ENCODE results near the gene OR10Z1. TPM values are rescaled to one million over a fixed set of nuclear protein-coding genes. Genes with fewer than 3 reads are reported as not detected.

The OR10Z1 gene
- total RNA-seq, 1 experiment from 2014 or later: not detected

- H3K4me3 Mint-ChIP-seq (ENCODE audit: unreplicated experiment): no peak overlapping the region
- peaks cover 9% of the 10 kb centered on the region; the same call in 1 of the 2 replicates for H3K4me1 ChIP-seq
- H3K36me3 Mint-ChIP-seq (ENCODE audit: insufficient read depth, unreplicated experiment): no peaks in the 10 kb centered on the region
- H3K4me3 ChIP-seq (ENCODE audit: low read depth, low read length): no peak overlapping the region
- TF ChIP-seq CTCF (IDR thresholded peaks at IDR 0.05; ENCODE audit: insufficient read depth in 1 of 2, low read depth in 1 of 2, low read length in 1 of 2, severe bottlenecking in 1 of 2, unreplicated experiment in 1 of 2): no peak
- no peak for DNase-seq
- H3K9me3 Mint-ChIP-seq (ENCODE audit: unreplicated experiment): no peaks in the 10 kb centered on the region
- no peaks in the 10 kb centered on the region for H3K4me1 Mint-ChIP-seq (ENCODE audit: low read depth, unreplicated experiment)
- no peaks in the 10 kb centered on the region for H3K27me3 Mint-ChIP-seq (ENCODE audit: insufficient read depth, unreplicated experiment)
- no peaks in the 10 kb centered on the region for H3K36me3 ChIP-seq (ENCODE audit: control insufficient read depth, insufficient read depth, low read length)
- H3K27ac Mint-ChIP-seq (ENCODE audit: unreplicated experiment): no peak overlapping the region
- BruUV-seq (replicated peaks): no TSS peak
- ChIA-PET CTCF (no interaction called here), POLR2A (no interaction called here)
- H3K9me3 ChIP-seq: no peaks in the 10 kb centered on the region
- intact Hi-C loops (cut with micrococcal nuclease; ENCODE audit: unreplicated experiment): no loop called here
- H3K27me3 ChIP-seq (replicated peaks; ENCODE audit: control insufficient read depth, insufficient read depth, low read length): no peaks in the 10 kb centered on the region
Observed at GRCh38 chr1:158577561-158577960, 27.5 kb upstream of the OR10Z1 start.

GRCh38 chr1:158579733-158580132 is 25.3 kb upstream of the OR10Z1 start, which contains the start of gene OR10X1:
Gene OR10X1 (minus strand): TSS chr1:158579899. CDS start chr1:158579899, 0 bp downstream.
- H3K36me3 ChIP-seq (ENCODE audit: control insufficient read depth, insufficient read depth, low read length): no peaks in the 10 kb centered on the region
- DNase-seq: no peak
- no peak within 1 kb of the TSS for H3K4me3 ChIP-seq (ENCODE audit: low read depth, low read length)
- H3K27me3 ChIP-seq (replicated peaks; ENCODE audit: control insufficient read depth, insufficient read depth, low read length): no peaks in the 10 kb centered on the region
- no peak within 1 kb of the TSS for H3K27ac Mint-ChIP-seq (ENCODE audit: unreplicated experiment)
- intact Hi-C loops (cut with micrococcal nuclease; ENCODE audit: unreplicated experiment): no loop called here
- no peaks in the 10 kb centered on the region for H3K9me3 ChIP-seq
- no peaks in the 10 kb centered on the region for H3K9me3 Mint-ChIP-seq (ENCODE audit: unreplicated experiment)
- ChIA-PET CTCF (no interaction called here), POLR2A (no interaction called here)
- TF ChIP-seq CTCF (IDR thresholded peaks at IDR 0.05; ENCODE audit: insufficient read depth in 1 of 2, low read depth in 1 of 2, low read length in 1 of 2, severe bottlenecking in 1 of 2, unreplicated experiment in 1 of 2): no peak
- BruUV-seq (replicated peaks): no TSS peak
- H3K27me3 Mint-ChIP-seq (ENCODE audit: insufficient read depth, unreplicated experiment): no peaks in the 10 kb centered on the region
- peaks cover 9% of the 10 kb centered on the region; the same call in 1 of the 2 replicates for H3K4me1 ChIP-seq
- no peak within 1 kb of the TSS for H3K4me3 Mint-ChIP-seq (ENCODE audit: unreplicated experiment)
- H3K4me1 Mint-ChIP-seq (ENCODE audit: low read depth, unreplicated experiment): no peaks in the 10 kb centered on the region
- no peaks in the 10 kb centered on the region for H3K36me3 Mint-ChIP-seq (ENCODE audit: insufficient read depth, unreplicated experiment)

GRCh38 chr1:158583962-158584361 is 21.1 kb upstream of the OR10Z1 start:
- H3K4me3 Mint-ChIP-seq (ENCODE audit: unreplicated experiment): no peak overlapping the region
- BruUV-seq (replicated peaks): no TSS peak
- H3K9me3 ChIP-seq: peaks cover 3% of the 10 kb centered on the region; the same call in 1 of the 2 replicates
- intact Hi-C loops (cut with micrococcal nuclease; ENCODE audit: unreplicated experiment): no loop called here
- H3K36me3 Mint-ChIP-seq (ENCODE audit: insufficient read depth, unreplicated experiment): no peaks in the 10 kb centered on the region
- DNase-seq: no peak
- H3K27me3 Mint-ChIP-seq (ENCODE audit: insufficient read depth, unreplicated experiment): no peaks in the 10 kb centered on the region
- H3K27me3 ChIP-seq (replicated peaks; ENCODE audit: control insufficient read depth, insufficient read depth, low read length): no peaks in the 10 kb centered on the region
- no peak overlapping the region for H3K27ac Mint-ChIP-seq (ENCODE audit: unreplicated experiment)
- ChIA-PET POLR2A (no interaction called here), CTCF (no interaction called here)
- no peak for TF ChIP-seq CTCF (IDR thresholded peaks at IDR 0.05; ENCODE audit: insufficient read depth in 1 of 2, low read depth in 1 of 2, low read length in 1 of 2, severe bottlenecking in 1 of 2, unreplicated experiment in 1 of 2)
- peaks cover 9% of the 10 kb centered on the region; the same call in 1 of the 2 replicates for H3K4me1 ChIP-seq
- H3K9me3 Mint-ChIP-seq (ENCODE audit: unreplicated experiment): peaks cover 4% of the 10 kb centered on the region
- no peak overlapping the region for H3K4me3 ChIP-seq (ENCODE audit: low read depth, low read length)
- no peaks in the 10 kb centered on the region for H3K4me1 Mint-ChIP-seq (ENCODE audit: low read depth, unreplicated experiment)
- H3K36me3 ChIP-seq (ENCODE audit: control insufficient read depth, insufficient read depth, low read length): no peaks in the 10 kb centered on the region

Data from Caco-2 (cell line).